ENCODE results near the gene TMEM209. TPM values are rescaled to one million over a fixed set of nuclear protein-coding genes. Genes with fewer than 3 reads are reported as not detected.

Gene TMEM209
- total and polyA plus RNA-seq, 12 donors, result 6.0 to 77.1 (median 35.9) TPM

DNA sequence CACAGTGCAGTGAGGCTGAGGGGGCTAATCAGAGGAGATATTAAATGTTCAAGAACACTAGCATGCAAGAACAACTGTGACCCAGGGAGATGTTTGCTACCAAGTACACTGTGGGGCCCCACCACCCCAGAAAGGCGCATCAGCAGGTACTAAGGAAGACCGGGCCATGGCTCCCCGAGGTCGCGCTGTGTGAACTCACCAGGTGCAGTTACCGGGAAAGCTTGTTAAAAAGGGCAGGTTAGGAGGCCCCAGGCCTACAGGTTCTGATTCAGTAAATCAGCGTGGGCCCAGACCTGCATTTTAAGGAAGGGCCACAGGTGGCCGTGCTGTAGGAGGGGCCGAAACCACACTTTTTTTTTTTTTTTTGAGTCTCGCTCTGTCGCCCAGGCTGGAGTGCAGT, 54.6 kb downstream of the TMEM209 start:
- no peaks in the 10 kb centered on the region for H3K36me3 ChIP-seq (replicated peaks in 1 of 2)
- H3K9me3 ChIP-seq (replicated peaks in 1 of 3), result no peaks in the 10 kb centered on the region
- peaks cover 7 to 10% of the 10 kb centered on the region in 2 donors for H3K4me1 ChIP-seq (replicated peaks in 1 of 2)
- no peak for DNase-seq
- 94 to 98% (median 97%) methylated on average over 7 to 11 of the region's 11 CpGs for WGBS, 4 donors
- TF ChIP-seq POLR2A (IDR thresholded peaks at IDR 0.05) (no peak), CTCF (IDR thresholded peaks at IDR 0.05) (no peak)
- no peak overlapping the region for H3K4me3 ChIP-seq
- no peak overlapping the region for H3K27ac ChIP-seq
- no peaks in the 10 kb centered on the region for H3K27me3 ChIP-seq
- intact Hi-C loops (cut with DNase I), result no loop called here

DNA sequence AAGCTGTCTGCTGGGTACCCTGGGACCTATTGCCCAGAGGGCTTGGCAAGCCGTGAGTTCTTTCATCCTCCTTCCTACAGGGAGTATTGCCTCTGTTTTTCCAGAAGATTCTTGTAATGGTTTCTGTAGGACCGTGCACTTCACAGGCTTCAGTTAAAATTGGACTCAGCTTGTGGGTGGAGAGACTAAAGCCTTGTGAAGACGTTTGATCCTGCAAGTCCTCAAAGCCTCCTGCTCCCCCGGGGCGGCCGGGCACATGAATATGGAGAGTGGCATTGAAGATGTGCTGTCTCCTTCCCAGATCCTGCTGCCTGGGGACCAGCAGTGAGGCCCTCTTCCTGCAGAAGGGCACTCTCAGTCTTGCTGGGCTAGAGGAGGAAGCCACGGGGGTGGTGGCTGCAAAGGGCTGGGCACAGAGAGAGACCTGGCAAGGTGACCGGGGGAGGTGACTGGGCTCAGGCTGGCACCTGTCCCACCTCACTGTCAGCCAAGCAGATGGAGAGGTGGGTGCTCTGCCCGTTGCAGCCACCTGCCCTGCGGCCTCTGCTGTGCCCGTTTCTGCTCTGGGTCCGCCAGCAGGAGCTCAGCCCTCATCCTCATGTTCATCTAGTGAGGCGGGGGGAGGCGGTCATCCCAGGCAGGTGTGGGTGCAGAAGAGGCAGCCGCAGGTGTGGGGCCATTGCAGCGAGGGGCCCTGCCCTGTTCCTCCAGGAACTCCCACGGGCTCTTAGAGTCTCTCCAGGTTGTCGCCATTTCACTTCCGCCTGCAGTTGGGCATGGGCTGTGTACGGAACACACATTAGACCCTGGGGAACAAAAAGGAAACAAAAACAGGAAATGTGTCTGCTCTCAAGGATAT, 55.7 kb downstream of the TMEM209 start:
- Histone ChIP-seq H3K9me3 (replicated peaks in 1 of 3) (no peaks in the 10 kb centered on the region), H3K4me1 (replicated peaks in 1 of 2) (peaks cover under 1 to 4% of the 10 kb centered on the region in 2 donors), H3K4me3 (no peak overlapping the region), H3K27me3 (no peaks in the 10 kb centered on the region), H3K27ac (no peak overlapping the region), H3K36me3 (replicated peaks in 1 of 2) (no peaks in the 10 kb centered on the region)
- intact Hi-C loops (cut with DNase I), result no loop called here
- peak in 1 of 7 donors; percentile 40 for DNase-seq
- 71 to 89% (median 77%) methylated on average over 10 to 20 of the region's 20 CpGs for WGBS, 4 donors
- no peak for TF ChIP-seq CTCF (IDR thresholded peaks at IDR 0.05)
- TF ChIP-seq POLR2A (IDR thresholded peaks at IDR 0.05), result no peak

DNA sequence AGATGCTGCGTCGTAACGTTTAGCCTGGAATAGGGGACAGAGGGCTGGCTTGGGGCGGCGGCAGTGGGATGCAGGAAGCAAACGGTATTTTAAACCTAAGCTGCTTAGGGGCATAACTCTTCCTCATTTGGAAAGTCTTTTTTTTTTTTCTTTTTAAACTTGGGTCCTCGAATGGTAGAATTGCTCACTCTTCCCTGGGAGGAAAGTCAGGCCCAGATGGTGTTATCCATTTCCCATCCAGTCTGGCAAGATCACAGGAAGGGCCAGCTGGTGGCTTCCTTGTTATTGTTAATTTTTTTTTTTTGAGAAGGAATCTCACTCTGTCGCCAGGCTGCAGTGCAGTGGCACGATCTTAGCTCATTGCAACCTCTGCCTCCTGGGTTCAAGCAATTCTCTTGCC, 56.6 kb downstream of the TMEM209 start:
- 75 to 87% (median 80%) methylated on average over 9 of the region's 9 CpGs for WGBS, 4 donors
- no peak for TF ChIP-seq CTCF (IDR thresholded peaks at IDR 0.05)
- TF ChIP-seq POLR2A (IDR thresholded peaks at IDR 0.05), result no peak
- H3K36me3 ChIP-seq (replicated peaks in 1 of 2), result no peaks in the 10 kb centered on the region
- H3K4me3 ChIP-seq, result no peak overlapping the region
- no peaks in the 10 kb centered on the region for H3K27me3 ChIP-seq
- peak in 1 of 7 donors; percentile 27 for DNase-seq
- intact Hi-C loops (cut with DNase I), result no loop called here
- H3K27ac ChIP-seq, result no peak overlapping the region
- no peaks in the 10 kb centered on the region for H3K4me1 ChIP-seq (replicated peaks in 1 of 2)
- H3K9me3 ChIP-seq (replicated peaks in 1 of 3), result no peaks in the 10 kb centered on the region

DNA sequence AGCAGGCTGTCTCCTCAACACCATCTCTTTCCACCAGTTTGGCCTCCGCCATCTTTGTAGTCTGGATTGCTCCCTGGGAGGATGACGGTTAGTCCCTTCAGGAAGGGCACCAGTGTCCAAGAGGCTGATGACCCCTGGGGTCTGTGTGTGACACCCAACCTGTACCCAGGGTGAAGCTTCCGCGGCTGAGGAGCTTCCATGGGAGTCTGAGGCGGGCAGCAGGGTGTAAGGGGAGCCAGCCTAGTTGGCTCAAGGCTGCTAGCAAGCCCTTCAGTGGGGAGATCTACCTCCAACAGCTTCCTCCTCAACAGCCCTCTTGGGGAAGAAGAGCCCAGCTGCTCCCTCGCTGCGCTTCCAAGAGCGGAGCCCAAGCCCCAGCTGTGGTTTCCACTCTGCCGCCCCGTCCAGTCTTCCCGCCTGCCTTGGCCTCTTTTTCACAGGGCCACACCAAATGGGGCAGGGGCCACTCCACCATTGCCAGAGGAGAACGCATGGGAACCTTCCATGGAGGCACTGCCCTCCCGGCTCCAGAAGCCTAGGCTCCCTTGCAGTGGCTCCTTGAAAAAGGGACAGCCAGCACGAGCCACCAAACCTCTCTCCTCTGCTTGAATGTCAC, 57.4 kb downstream of the TMEM209 start:
- no peaks in the 10 kb centered on the region for H3K36me3 ChIP-seq (replicated peaks in 1 of 2)
- no peaks in the 10 kb centered on the region for H3K27me3 ChIP-seq
- intact Hi-C loops (cut with DNase I), result no loop called here
- no peak overlapping the region for H3K27ac ChIP-seq
- no peaks in the 10 kb centered on the region for H3K4me1 ChIP-seq (replicated peaks in 1 of 2)
- TF ChIP-seq CTCF (IDR thresholded peaks at IDR 0.05) (no peak), POLR2A (IDR thresholded peaks at IDR 0.05) (no peak)
- H3K4me3 ChIP-seq, result no peak overlapping the region
- DNase-seq, result peak in 1 of 7 donors; percentile 31
- 96 to 99% (median 96%) methylated on average over 8 to 14 of the region's 14 CpGs for WGBS, 4 donors
- no peaks in the 10 kb centered on the region for H3K9me3 ChIP-seq (replicated peaks in 1 of 3)

Measured in adrenal gland (tissue), 12 donors.